GM18502 (cell line): ENCODE results near the gene NTNG1.
A peak's percentile ranks its signal among the peaks of the same experiment; 100 is the strongest.
"Not testable (repeated sequence)": the region's sequence is repeated elsewhere in the genome, so short reads cannot be mapped to it uniquely, and the experiment has no call there.

Source experiments
- ATAC-seq: cut with Tn5 transposase; IDR thresholded peaks from one replicate; pipeline ENCODE4 v1.9.1; 2021; ENCODE audit warnings: mild to moderate bottlenecking; ENCODE audit not compliant: unreplicated experiment, poor library complexity

NTNG1 gene

GRCh38 chr1:107140703-107141490, at the start of gene NTNG1:
Gene NTNG1, plus strand, starts transcription at chr1:107141039.
- ATAC-seq, result peak; percentile 50

- no peak for ATAC-seq
Observed at GRCh38 chr1:107091418-107091817, 49.4 kb upstream of the NTNG1 start.

- ATAC-seq, result not testable (repeated sequence)
Observed at GRCh38 chr1:107093395-107093794, 47.4 kb upstream of the NTNG1 start.

DNA sequence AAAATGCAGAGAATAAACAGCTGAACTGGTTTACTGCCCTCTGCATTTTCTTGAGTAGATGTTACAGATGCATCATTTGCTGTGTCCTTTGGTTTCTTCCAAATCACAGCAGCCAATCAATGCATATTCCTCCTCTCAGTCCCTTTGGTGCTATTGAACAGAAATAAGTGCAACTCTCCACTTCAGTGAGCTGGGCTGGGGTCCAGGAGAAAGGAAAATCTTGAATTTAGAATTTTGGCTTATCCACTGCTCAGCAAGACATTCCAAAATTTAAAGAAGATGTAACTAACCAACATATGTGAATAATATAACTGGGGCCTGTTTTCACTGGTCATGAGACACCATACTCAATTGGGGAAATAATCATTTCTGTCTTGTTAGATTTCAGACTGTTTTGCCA, 45.2 kb upstream of the NTNG1 start:
- ATAC-seq, result no peak

DNA sequence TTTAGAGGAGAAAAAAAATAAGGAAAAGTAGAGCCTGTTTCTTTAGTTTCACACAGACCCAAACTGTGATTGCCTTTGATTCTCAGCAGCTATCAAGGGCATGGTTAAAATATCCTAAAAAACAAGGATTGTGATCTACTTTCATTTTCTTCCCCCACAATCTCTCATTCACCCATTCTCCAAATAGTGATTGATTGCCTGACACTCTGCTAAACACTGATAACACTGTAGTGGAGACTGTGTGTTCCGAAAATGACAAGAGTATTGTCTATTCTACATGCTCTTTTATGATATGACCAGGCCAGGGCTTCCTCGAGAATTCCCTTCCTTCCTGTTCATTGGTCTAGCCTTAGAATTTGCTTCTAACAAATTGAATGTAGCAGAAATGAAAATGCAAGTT, 44.1 kb upstream of the NTNG1 start:
- no peak for ATAC-seq

- ATAC-seq, result no peak
Observed at GRCh38 chr1:107098961-107099360, 41.9 kb upstream of the NTNG1 start.

- ATAC-seq, result no peak
Observed at GRCh38 chr1:107100331-107100984, 40.4 kb upstream of the NTNG1 start.

DNA sequence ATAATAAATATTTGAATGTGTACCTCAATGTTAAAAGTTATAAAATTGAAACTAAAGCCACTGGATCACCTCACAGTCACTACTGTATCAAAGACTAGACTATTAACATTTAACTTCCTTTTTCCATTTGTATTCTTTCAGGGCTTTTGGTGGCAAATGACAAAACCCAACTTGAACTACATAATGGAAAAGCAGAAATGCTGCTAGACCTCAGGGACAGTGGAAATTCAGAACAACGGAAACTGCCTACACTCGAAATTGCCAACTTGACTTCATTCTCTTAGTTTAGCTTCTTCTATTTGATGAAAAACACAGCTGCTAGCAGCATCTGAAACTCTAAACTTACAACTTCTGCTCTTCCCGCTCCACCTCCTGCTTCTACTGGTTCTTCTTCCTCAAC, 34.9 kb upstream of the NTNG1 start:
- no peak for ATAC-seq

DNA sequence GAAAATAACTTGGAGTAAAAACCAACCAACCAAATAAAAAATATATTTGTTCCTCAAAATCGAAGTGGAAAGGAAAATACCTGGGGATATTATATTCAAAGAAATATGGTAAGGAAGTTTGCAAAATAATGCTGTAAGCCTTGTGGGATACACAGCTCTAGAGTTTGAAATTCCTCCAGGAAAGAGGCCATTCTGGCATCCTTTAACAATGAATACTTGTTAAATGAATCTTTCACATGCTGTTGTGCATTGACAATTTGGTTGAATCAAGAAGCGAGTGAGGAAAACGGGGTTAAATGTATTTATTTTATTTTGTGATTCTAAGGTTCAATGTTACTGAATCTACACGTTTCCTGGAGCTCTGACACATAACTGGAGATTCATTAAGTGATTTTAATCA, 30.5 kb upstream of the NTNG1 start:
- no peak for ATAC-seq

DNA sequence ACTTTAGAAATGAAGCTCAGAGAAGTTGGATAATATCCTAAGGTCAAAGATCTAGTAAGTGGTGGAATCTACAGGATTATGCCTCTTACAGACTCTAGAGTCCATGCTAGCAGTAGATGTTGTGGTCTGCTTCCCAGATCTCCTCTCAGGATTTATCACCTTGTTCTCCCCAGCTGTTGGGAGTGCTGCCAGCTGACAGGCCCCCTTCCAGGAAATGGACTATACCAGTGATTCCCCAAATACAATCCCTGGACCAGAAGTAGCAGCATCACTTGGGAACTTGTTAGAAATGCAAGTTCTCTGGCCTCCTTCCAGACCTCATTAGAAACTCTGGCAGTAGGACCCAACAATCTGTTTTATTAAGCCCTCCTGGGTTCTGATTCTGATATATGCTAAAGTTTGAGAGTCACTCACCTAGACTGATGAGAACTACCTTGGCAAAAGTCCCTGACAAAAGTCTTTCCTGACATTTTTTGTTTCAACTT, 24.5 kb upstream of the NTNG1 start:
- no peak for ATAC-seq

DNA sequence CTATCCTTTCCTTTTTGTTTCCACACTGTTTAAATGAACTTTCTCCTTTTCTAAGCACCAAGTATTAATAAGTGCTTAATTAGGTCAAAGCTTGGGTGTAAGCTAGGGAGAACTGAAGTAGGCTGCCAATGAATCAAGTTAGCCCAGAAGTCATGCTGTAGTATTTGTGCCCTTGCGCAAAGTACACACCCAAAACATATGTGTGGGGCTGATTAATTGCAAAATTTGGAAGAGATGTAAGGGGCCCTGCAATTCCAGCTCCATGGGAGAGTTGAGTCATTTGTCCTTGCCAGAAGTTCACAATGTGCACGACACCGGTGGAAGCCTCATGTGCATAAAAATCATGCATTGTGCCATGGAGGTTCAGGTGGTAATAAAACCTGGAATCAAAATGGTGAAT, 18.6 kb upstream of the NTNG1 start:
- no peak for ATAC-seq

DNA sequence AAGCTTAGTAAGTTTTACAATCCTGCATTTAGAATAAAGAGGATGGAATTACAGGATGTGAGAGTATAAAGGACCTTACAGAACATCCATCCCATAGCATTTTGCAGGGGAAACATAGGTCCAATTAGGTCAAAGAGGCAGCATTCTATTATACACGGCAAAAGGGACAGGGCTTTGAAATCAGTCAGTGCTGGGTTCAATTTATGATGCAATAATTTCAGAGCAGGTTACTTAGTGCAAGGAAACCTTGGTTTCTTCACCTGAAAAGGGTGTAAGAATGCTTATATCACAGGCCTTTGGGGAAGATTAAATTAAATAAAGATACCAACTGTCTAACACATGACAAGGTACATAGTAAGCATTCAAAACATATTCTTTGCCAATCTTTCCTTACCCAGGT, 17.1 kb upstream of the NTNG1 start:
- no peak for ATAC-seq

GRCh38 chr1:107124694-107125093, 16.1 kb upstream of the NTNG1 start:
- no peak for ATAC-seq

GRCh38 chr1:107132195-107132594, 8.6 kb upstream of the NTNG1 start:
- ATAC-seq, result peak; percentile 63

DNA sequence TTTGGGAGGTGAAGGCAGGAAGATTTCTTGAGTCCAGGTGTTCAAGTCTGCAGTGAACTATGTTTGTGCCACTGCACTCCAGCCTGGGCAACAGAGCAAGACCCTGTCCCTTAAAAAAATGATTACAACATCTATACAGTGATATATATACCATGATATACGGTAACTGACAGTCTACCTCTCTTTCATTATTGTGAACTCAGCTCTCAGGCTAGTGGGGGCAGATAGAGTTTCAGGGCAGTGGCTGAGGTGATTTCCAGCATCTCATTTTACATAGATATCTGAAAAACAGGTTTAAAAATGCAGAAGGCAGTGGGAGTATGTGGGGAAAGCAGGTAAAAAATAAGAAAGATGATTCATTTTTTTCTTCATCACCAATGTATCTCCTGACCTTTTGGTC, 8.1 kb upstream of the NTNG1 start:
- ATAC-seq, result no peak

DNA sequence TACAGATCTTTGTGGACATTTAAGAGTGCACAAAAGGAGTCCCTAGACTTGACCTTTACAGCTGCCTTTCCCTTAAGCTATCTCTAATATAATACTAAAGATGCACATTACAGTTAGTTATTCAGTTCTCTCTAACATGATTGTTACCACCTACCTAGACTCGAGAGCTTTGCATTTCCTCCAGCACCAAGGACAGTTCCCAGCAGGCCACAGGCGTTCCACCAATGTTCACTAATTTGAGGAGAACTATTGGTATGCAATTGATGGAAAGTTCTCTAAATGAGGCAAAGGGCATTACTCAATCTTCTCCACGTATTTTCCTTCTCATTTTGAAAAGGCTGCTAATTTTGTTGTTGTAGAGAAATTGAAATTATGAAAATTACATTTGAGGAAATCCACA, 5.4 kb upstream of the NTNG1 start:
- no peak for ATAC-seq

- ATAC-seq, result no peak
Observed at GRCh38 chr1:107138166-107138565, 2.7 kb upstream of the NTNG1 start.

DNA sequence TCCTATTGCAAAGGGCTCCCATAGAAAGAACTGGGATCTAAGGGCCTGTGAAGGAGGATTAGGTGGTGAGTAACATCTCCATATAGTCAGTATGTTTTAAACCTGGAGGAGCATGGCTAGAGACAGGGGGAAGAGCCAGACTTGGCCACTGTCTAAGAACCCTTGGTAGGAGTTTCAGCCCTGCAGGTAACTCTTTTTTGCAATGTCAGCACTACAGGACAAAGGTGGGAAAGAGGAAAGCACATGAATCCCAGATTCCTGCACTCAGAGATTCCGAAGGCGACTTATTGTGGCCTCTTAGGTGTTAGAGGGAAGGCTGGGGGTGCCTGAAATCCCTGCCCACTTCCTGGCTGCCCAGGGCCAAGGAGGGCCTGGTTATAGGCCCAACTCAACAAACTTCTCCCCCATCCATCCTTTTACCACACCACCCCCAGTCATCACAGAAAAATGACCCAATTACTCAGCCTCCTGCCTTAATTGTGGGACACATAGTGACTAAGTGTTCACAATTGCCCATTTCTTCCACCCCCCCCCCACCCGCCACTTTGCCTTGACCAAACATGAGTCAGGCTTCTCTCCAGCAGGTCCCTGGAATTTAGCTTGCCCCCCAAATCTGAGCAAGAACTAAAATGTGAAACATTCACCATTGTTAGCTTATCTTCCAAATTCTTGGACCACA, 1.9 kb upstream of the NTNG1 start:
- no peak for ATAC-seq

DNA sequence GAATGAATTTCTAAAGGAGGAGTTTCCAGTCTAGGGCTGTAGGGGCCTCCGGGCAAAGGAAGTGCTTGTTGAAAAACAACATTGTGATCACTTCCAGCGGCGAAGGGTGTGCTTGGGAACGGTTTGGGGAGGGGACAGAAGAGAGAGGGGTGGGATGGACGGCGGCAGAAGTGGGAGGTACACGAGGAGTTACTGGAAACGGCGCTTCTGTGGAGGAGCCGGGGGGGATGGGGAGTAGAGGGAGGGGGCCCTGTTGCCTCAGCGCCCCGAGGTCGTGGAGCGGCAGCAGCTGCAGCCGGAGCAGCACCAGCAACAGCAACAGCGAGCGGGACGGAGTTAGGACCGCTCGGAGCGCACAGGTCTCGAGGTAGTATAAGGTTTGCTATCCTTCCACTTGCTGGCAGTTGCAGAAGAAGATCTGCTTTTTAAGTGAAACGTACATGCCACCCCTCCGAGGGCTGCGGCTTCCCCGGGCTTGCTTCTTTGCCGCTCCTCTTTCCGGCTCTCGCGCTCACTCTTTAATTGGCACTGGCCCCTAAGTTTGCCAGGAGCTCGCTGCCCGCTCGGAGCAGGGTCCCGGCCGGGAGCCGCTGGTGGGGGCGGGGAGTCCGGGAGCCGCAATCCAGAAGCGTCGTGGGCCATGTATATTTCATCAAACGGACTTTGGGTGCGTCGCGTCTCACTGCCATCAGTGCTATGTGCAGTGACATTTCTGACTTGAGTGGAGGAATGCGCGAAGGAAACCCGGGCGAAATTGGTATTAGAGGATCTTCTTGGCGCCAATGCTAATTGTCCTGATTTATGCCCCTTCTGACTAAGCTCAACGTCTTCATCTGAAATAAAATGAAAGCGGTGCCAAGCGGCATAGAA, 771 bp upstream of the NTNG1 start:
- peak; percentile 38 for ATAC-seq

GRCh38 chr1:107141491-107142126, 770 bp downstream of the NTNG1 start:
- ATAC-seq, result peak; percentile 46
